T47D (cell line): Measurements from ENCODE around the gene FITM2.

Experiments
- DNase-seq, 2 experiments: peaks; one replicate each; pipeline versions ENCODE4 v3.0.0 to v3.0.0-alpha.2; 2011 to 2012; ENCODE audit warnings: low read depth in 1 of 2, low spot score in 1 of 2
- JUND ChIP-seq: IDR thresholded peaks from 2 replicates; pipeline ENCODE4 v1.6.1; 2012; ENCODE audit warnings: low read depth
- in situ Hi-C: cut with HindIII; loops from 2 replicates; pipeline ENCODE4 v1.10.0; 2016; ENCODE audit warnings: low sequenced_read_pairs, low pct_unique_long_range_greater_than_20kb

Gene FITM2

GRCh38 chr20:44255942-44256341 lies 55.1 kb downstream of the FITM2 start:
- in situ Hi-C loops = no loop called here
- DNase-seq = no peak
- TF ChIP-seq JUND = no peak

- TF ChIP-seq JUND = no peak
- no peak for DNase-seq
- in situ Hi-C loops = no loop called here
These were observed 56.9 kb downstream of the FITM2 start for GRCh38 chr20:44254073-44254472.

GRCh38 chr20:44253528-44253927 lies 57.5 kb downstream of the FITM2 start:
- DNase-seq = no peak
- in situ Hi-C loops = no loop called here
- TF ChIP-seq JUND = no peak
